K562 (cell line): ENCODE data around the gene GABRB2.

Source experiments
- CHD2 ChIP-seq: IDR thresholded peaks from 2 replicates; pipeline ENCODE4 v1.6.1; 2011; ENCODE audit warnings: low read depth, low read length
- CREB3 ChIP-seq: fragments of 450-650 bp; conservative IDR thresholded peaks from 2 replicates; pipeline ENCODE4 v1.6.1; 2016; ENCODE audit warnings: missing genetic modification characterization, low read depth, mild to moderate bottlenecking, missing compliant biosample characterization, moderate library complexity
- CTCF ChIP-seq, 3 experiments: IDR thresholded peaks in 2 of 3; conservative IDR thresholded peaks in 1 of 3; 2 replicates each; pipeline ENCODE4 v1.5.1; 2011 to 2012; ENCODE audit warnings: low read length in 3 of 3, mild to moderate bottlenecking in 3 of 3, control low read depth in 2 of 3, improper control_type of control experiment in 1 of 3, inconsistent platforms in 1 of 3, low read depth in 1 of 3, mixed read lengths in 1 of 3, moderate library complexity in 1 of 3; ENCODE audit not compliant: insufficient read depth in 2 of 3
- HINFP ChIP-seq: fragments of 450-650 bp; conservative IDR thresholded peaks from 2 replicates; pipeline ENCODE4 v1.6.1; 2016; ENCODE audit warnings: missing genetic modification characterization, low read depth, mild to moderate bottlenecking, control low read depth, missing compliant biosample characterization
- IRF2 ChIP-seq: sonication (generic); formaldehyde crosslinking; IDR thresholded peaks from 2 replicates; pipeline ENCODE4 v1.8.1; 2022; ENCODE audit warnings: mild to moderate bottlenecking, missing genetic modification reagents
- MCM7 ChIP-seq, 2 experiments: fragments of 450-650 bp; IDR thresholded peaks; 2 replicates each; pipeline ENCODE4 v1.6.1; 2016 to 2018
- TGIF2 ChIP-seq: sonication (generic); formaldehyde crosslinking; IDR thresholded peaks from 2 replicates; pipeline ENCODE4 v1.8.1; 2022; ENCODE audit warnings: mild to moderate bottlenecking, missing genetic modification reagents, moderate library complexity

DNA sequence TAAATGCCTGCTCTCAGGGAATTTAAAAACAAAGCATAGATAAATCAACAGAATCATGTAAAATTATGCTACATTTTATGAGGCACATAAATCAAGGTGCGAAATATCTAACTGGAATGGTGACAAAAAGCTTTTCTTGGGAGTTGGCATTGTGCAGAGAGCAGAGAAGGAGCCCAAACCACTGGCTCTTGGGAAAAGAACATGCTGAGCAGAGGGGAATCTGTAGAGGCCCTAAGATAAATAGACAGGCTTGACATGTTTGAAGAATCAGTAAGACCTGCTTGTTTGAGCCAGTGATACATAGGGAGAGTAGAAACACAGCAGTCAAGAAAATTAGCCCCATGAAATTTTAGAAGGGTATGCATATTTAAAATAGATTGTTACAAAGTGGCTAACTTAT is 85.8 kb downstream of the GABRB2 start:
- TF ChIP-seq IRF2 (CRISPR knock-in tag) = no peak
- no peak for TF ChIP-seq MCM7 (IDR thresholded peaks at IDR 0.05)
- TF ChIP-seq CTCF (IDR thresholded peaks at IDR 0.05 in 2 of 3, conservative IDR thresholded peaks at IDR 0.05 in 1 of 3; ENCODE audit: insufficient read depth in 2 of 3, low read depth in 1 of 3, low read length in 3 of 3) = no peak
- TF ChIP-seq HINFP = no peak
- TF ChIP-seq CHD2 = no peak
- no peak for TF ChIP-seq TGIF2 (CRISPR knock-in tag)
- no peak for TF ChIP-seq CREB3 (tag)
